Fibroblast of skin of right biceps (primary cell): ENCODE measurements around the gene GNAT2.

ENCODE experiments used
- DNase-seq: peaks from one replicate; pipeline ENCODE4 v3.0.0-alpha.2; 2013

The GNAT2 gene

DNA sequence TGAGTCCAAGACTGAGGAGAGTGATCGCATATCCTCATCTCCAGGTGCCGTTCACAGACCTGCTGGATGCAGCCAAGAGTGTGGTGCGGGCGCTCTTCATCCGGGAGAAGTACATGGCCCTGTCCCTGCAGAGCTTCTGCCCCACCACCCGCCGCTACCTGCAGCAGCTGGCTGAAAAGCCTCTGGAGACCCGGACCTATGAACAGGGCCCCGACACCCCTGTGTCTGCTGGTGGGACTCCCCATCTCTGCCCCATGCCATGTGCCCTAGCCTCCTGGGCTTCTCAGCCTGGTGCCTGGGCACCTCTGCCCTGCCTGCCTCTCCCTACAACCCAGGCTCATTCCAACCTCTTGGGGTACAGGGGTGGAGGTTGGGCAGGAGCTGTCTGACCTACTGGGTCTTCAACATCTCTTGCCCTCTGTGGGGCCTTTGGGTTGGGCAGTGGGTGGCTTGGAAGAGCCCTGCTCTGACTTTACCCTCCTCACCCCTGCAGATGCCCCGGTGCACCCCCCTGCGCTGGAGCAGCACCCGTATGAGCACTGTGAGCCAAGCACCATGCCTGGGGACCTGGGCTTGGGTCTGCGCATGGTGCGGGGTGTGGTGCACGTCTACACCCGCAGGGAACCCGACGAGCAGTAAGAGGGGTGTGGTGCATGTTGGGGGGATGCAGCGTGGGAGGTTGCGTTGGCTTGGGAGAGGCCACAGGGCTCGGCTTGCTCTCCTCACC, 7.4 kb upstream of the GNAT2 start:
- DNase-seq, result no peak

DNA sequence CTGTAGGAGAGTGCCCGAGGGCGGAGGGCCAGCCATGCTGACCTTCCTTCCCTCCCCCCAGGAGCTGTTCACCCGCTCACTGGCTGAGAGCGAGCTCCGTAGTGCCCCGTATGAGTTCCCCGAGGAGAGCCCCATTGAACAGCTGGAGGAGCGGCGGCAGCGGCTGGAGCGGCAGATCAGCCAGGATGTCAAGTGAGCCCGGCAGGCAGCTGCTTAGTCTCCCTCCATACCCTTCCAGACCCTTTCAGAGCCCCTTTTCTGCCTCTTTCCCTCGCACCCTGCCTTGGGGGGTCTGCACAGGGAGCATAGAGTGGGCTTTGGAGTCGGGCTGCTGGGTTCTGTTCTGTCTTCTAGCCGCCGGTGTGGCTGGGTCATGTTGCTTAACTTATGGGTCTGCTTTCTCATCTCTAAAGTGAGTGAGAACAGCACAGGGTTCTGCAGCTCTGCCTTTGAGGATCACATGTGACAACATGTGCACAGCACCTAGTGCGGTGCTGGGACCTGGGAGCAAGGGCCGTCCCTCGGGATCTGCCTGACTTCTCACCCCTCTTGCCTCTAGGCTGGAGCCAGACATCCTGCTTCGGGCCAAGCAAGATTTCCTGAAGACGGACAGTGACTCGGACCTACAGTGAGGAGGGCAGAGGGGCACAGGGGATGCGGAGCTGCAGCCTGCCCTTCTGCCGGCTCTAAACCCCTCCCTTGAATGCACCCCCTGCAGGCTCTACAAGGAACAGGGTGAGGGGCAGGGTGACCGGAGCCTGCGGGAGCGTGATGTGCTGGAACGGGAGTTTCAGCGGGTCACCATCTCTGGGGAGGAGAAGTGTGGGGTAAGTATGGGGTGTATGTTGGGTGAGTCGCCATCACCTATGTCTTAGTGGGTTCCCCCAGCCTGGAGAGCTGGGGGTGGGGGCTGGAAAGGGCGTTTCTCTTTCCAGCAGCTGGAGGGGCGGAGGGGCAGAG, 6.5 kb upstream of the GNAT2 start:
- no peak for DNase-seq

DNA sequence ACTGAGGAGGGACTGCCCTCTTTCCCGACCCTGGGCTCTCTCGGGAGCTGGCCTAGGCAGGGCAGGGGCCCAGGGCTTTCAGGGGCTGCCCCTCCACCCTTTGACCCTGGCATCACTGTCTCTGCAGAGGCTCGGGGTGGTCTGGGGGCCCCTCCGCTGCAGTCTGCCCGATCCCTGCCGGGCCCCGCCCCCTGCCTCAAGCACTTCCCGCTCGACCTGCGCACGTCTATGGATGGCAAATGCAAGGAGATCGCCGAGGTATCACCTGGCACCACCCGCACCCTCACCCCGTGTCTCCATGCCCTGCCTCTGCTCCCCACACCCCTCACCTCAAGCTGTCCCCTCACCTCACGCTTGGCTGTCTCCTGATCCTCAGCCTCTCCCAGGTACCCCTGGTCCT, 5.8 kb upstream of the GNAT2 start:
- DNase-seq, result no peak

DNA sequence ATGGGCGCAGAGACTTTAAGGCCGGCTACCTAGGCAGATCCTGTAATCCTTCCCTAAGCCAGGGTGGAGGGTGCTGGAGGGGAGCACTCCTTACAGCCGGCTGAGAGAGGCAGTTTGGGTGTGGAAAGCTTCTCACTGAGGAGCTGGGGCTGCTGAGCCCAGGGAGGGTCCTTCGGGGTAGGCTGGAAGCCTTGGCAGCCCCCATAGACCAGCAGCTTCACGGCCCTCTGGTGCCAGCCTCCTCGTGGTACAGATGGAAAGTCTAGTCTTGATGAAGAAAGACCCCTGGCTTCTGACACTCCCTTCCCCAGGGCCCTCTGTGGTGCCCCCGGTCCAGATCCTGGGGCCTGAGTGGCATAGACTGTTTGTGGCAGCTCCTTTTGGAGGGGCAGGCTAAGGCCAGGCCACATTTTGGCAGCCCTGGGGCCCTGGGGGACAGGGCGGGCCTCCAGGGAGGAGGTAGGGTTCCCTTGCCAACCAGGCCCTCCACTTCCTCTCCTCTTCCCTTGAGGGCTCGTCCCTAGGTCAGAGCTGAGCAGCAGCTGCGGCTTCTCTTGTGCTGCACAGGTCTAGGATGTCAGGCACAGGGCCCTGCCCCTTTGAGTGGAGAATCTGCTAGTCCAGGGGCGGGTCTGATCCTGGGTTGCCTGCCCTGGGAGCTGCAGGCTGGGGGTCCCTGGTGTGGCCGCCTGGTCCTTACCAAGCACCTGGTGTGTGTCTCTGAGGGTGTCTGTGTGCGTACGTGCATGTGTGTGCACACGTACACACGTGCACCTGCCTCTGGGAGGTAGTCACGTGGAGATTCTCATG, 5.0 kb upstream of the GNAT2 start:
- no peak for DNase-seq

DNA sequence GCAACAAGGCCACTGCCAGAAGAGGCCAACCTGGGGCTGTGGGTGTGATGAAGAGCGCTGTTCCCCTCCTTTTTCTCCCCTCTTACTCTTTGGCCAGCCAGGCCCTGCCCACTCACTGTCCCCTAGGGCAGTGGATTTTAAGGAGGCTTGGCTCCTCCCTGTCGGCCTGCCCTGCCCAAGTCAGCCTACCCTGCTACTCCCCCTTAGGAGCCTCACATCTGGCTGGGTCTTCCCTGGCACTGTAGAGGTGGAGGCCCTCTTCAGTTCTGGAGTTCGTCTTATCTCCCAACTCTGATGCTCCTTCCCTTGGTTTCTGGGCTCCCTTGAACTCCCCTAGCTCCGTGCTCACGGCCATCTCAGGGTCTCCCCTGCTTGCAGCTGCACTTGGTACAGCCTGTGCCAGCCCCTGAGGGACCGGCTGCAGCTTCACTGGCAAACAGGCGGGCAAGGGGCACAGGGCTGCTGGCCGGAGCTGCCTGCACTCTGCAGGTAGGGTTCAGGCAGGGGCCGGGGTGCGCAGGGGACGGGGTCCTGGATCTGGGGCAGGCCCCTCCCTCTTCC, 4.3 kb upstream of the GNAT2 start:
- no peak for DNase-seq

DNA sequence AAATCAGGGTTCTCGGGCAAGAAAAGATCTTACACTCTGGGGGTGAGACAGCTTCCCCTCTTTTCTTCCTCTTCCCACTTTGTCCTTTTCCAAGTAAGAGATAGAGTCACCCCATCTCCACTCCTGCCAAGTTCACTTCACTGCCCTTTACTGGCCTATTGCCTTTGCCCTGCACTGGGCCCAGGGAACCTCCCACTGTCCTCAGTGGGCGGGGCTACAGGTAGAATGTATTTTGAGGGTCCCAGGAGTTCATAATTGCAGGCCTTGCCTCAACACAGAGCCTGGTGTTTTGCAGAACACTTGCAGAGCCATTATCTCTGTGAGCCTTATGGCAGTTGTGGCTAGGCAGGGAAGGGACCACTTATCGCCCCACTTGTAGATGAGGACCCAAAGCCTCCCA, 3.5 kb upstream of the GNAT2 start:
- no peak for DNase-seq

DNA sequence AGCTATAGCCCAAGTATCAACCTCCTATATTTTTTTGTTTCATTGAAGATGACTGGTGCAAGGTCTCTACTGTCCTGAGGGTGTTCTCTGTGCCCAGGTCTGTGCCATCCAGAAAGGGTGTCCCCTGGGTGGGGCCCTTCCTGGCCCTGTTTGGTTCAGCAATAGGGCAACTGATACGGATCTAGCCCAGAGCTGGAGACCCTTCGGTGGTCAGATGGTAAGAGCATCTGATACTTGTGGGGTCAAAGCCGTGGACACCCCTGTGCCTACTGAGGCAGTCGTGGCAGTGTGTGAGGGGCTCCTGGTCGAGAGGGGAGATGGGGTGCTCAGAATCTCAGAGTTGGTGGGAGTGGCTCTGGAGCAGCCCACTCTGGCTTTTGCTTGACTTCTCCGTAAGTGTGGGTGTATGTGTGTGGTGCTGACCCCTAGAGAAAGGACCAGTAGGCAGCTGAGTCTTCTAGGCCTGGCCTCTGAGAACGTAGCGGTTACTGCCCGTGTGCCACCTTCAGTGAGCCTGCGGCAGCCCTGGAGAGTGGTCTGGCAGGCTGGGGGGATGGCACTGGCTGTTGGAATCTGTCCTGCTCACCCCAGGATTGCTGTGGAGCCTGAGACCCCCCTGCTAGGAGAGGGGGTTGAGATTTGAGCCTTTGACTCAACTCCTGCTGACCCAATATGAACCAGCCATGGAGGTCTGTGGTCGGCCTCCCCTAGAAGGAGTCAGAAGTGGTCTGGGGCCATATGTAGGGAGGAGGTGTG, 2.9 kb upstream of the GNAT2 start:
- DNase-seq, result no peak

DNA sequence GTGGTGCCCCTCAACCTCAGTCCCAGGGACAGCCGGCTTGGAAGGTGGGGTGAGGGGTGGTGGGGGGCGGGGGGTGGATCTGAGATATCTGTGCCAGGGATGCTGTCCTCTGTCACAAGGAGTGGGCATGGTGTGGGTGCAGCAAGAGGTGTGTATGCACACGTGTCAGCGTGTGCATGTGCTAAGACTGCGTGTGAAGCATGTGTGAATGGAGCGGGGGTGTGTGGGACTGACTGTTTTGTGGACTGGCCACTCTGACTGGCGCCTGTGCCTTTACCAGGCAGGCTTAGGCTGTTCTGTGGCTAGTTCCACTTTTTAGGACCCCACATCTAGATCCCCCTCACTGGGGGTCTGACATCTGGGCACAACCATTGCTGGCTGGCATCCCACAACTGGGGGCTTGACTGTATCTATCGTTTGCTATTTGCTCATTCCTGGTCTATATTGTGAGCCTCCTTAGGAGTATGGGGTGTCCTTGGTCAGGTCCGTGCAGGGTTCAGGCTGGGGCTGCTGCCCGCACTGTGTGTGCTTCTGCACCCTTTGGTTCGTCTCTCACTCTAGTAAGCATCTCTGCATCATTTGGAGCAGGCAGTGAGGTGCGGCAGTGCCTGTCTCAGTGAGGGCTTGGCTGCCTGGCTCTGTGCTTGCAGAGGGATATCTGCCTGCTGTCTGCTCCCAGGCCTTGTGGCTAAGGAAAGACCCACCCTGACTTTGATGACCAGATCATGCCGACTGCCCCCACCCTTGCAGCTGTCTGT, 2.1 kb upstream of the GNAT2 start:
- DNase-seq, result no peak

DNA sequence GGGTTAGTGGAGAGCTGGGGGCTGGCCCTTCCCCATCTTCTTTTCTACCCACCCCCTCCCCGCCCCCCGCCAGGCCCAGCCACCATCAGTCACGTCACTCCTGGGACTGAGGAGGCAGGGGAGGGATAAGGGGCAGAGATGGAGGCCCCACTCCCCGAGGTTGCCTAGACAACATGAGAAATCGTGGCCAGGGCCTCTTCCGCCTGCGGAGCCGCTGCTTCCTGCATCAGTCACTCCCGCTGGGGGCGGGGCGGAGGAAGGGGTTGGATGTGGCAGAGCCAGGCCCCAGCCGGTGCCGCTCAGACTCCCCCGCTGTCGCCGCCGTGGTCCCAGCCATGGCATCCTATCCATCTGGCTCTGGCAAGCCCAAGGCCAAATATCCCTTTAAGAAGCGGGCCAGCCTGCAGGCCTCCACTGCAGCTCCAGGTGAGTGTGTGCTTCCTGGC, 1.4 kb upstream of the GNAT2 start:
- DNase-seq, result peak; percentile 97

DNA sequence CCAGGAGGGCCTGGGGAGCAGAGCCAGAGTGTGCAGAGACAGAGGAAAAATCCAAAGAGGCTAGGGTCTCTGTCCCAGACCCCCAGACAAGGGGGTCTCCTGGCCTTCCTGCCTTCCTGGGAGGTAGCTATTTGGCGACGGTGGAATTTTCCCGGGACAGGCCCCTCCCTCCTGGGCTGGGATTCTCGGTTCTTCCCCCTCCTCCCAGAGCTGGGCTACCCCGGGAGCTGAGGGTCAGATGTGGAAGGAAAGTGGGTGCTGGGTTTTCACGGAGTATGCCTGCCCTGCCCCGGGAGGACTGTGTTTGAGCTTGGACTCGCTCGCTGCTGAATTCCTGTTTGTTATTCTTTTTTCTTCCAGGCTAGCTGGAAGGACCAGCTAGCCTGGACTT, 980 bp upstream of the GNAT2 start:
- DNase-seq, result peak; percentile 78

DNA sequence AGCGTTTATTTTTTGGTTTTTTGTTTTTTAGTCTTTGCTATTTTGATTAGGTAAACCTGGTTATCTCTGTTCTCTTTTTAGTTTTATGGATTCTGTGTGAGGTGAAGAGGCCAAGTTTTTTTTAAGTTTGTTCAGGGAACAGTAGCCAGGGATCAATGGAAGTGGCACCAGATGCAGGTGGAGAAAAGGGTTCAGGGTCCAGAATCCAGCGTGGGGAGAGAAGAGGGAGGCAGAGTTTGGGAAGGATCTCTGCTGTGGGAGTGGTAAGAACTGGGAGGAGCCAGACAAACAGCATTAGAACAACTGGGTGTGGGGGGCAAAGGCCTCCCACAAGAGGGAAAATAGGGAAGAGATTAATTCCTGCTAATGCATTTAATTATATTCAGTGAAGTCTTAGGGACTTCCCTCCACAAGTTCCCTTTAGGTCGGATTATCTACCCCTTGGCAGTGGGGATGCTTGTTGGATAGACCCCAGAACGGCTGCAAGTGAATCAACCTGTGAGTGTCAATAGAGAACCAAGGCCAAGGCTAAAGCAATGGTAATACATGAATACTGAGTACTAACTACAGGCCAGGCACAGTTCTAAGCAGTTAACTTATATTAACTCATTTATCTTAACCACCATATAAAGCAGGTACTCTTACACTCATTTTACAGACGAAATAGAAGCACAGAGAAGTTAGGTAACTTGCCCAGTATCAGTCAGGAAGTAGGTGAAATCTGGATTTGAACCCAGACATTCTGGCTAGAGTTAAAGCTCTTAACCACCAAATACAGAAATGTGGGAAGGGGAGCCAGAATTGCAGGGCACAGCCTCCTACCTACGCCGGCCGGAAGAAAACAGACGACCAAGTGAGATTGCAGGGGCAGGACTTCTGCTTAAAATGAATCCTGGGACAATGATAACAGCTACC, 498 bp downstream of the GNAT2 start:
- DNase-seq, result no peak

DNA sequence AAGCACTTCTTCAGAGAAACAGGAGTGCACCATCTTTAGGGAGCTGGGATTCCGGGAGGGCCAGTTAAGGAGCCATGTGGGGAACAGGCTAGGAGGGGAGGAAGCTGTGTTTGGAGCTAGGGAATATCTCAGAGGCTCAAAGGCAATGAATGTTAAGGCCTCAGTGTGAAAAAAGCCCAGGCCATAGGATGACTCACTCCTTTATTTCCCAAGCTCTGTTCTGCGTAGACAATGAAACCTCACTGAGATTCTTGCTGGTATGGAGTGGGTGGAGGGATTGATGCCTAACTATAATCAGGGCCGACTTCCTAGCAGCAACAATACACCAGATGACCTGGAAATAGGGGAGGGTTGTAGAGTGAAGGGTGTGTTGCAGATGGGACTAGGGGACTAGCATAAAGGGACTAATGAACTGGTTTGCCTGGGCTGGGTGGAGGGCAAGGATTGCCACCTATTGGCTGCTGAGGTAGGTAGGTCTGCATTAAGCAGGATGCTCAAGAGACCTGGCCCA, 2.1 kb downstream of the GNAT2 start:
- DNase-seq, result peak; percentile 90

DNA sequence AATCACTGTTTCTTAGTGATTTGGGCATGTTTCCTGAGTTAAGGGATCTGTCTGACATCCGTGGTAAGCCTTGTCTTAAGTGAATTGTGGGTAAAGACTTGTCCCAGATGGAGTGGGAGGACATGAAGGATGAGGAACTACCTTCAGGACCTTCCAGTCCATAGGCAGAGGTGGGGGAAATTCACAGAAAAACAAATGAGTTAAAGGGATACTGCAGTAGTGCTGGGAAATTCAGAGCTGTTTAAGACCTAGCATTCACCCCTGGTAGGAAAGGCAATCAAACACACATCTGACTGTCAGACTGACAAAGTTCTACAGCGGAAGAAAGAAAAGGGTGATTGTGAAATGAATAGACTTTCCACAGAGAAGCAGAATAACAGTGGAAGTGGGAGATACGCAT, 3.0 kb downstream of the GNAT2 start:
- no peak for DNase-seq

DNA sequence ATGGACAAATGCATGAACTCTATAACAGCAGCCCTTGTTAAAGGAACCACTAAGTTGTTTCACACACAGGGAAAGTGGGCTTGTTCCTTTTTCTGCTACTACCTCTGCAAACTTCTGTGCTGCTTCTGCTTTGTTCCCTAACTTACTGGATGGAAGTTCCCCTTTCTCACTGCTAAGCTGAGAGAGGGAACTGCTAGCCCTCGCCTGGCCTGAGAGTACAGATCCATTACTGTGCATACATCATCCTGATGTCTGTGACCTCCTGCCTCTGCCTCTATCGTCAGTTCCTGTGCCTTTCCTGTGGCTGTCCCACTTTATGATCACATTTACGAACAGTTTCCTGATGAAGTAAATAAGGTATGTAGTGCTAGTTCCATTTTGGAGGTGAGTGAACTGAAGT, 3.5 kb downstream of the GNAT2 start:
- DNase-seq, result no peak

DNA sequence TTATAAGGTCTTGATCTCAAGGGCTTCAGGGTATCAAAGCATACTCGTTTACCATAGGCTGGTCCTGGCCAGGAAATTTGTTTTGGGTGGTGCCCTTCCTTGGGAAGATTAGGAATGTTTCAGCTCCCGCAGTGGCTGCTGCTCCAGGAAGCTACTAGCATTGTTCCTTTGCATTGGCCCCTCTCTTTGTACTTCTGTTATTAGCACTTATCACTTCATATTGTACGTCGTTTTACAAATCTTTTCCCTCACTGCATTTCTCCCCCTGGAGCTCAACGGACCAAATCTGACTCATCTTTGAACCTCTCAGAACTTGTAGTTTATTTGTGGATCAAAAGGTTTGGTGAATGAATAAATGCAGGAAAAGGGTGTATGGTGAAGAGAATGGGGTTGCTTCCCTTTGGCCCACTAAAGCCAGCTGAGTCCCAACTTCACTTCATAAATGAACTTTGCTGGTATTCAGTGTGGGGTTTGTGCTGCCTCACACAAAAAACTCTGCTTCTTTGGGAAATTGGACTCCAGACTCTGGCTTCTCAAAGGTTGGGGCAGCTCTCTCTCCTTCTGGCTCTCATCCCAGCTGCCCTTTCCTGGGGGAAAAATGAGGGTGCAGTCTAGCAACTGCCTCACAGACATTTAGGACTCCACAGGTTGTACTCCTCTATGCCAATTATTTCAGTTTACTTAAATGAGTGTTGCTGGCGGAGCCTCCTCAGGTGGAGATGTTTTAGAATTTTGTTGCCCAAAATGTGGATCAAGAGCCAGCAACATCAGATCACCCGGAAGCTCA, 5.9 kb downstream of the GNAT2 start:
- peak; percentile 54 for DNase-seq

DNA sequence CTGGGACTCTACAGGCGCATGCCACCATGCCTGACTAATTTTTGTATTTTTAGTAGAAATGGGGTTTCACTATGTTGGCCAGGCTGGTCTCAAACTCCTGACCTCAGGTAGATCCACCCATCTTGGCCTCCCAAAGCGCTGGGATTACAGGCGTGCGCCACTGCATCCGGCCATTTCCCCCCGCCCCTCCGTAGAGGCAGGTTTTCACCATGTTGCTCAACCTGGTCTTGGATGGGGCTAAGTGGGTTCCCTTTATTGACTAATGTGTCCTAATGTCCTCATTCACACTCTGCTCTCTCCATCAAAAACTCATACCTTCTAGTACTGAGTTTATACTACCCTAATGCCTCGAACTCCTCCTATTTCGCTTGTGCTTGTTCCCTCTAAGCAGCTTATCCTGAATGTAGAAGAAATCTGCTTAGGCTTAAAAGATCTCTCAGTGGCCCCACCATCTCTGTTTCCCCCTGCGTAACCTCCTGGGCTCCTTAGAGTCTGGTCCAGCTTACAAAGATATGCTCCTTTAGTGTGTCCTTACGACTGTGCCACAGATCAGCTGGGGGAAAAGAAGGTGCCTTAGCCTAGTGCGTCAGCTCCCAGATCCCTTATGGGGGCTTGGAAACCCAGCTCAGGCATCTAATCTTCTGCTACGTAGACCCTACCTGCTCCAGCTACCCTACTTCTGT, 8.0 kb downstream of the GNAT2 start:
- no peak for DNase-seq

DNA sequence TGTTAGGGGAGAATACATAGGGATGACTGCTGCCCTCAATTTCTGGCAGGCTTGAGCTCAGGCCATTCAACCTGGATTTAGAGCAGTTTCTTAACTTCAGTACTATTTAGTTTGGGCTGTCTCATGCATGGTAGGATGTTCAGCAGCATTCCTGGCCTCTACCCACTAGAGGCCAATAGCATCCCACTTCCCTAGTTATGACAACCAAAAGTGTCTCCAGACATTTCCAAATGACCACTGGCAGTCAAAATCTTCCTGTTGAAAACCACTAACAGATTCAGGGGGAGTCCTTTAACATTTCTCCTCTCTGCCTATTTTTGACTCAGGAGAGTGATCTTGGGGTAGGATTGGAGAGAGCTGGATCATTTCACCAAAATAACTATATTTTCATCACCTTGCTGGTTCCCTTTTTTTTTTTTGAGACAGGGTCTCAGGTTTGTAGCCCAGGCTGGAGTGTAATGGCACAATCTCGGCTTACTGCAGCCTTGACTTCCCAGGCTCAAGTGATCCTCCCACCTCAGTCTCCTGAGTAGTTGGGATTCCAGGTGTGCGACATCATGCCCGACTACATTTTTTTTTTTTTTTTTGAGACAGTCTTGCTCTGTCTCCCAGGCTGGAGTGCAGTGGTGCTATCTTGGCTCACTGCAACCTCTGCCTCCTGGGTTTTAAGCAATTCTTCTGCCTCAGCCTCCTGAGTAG, 8.7 kb downstream of the GNAT2 start:
- DNase-seq, result peak; percentile 68

DNA sequence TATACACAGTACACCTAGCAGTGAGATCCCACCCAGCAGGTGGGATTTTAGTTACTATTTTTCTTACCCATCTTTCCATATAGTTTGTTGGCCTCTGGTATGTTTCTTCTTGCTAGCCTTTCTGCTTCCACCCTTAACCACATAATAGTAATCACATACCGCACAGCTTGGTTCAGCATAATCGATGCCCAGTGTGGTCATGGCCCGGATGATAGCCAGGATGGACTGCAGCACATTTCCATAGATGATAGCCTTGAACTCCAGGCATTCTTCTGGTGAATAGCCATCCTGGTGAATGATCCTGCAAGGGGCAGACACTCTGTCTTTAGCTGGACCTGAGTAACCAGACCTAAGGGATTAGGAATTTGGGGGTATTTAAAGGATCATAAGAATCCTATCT, 9.5 kb downstream of the GNAT2 start:
- no peak for DNase-seq
